Kidney (tissue), 14 donors: ENCODE data around the gene B4GALT3. TPM values are rescaled to one million over a fixed set of nuclear protein-coding genes. Genes with fewer than 3 reads are reported as not detected.

Experiments used
- DNase-seq, 5 donors: peaks; one replicate each; pipeline ENCODE4 v3.0.0-alpha.2; 2013 to 2020
- FAIRE-seq: peaks from 2 replicates; lab custom pipeline; 2012; peaks lifted over from hg19 to GRCh38; lab: Jason Lieb, UNC
- H3K27ac ChIP-seq, 2 donors: one replicate each; pipeline ENCODE4 v1.7.0; 2013; ENCODE audit warnings: low read depth in 2 of 2, low read length in 2 of 2, inconsistent platforms in 1 of 2
- H3K27me3 ChIP-seq: one replicate; pipeline ENCODE4 v1.7.1; 2013; ENCODE audit warnings: low read length, inconsistent platforms; ENCODE audit not compliant: control insufficient read depth, insufficient read depth
- H3K36me3 ChIP-seq, 3 donors: one replicate each; pipeline versions ENCODE4 v1.7.0 to v1.7.1; 2013; ENCODE audit warnings: low read length in 3 of 3, control low read depth in 1 of 3, inconsistent platforms in 1 of 3; ENCODE audit not compliant: insufficient read depth in 3 of 3, control insufficient read depth in 2 of 3
- H3K4me1 ChIP-seq, 3 donors: one replicate each; pipeline versions ENCODE4 v1.7.0 to v1.7.1; 2013; ENCODE audit warnings: low read length in 3 of 3, inconsistent platforms in 1 of 3, low read depth in 1 of 3; ENCODE audit not compliant: control insufficient read depth in 2 of 3, insufficient read depth in 2 of 3
- H3K4me3 ChIP-seq, 3 donors: one replicate each; pipeline versions ENCODE4 v1.7.0 to v1.8.1; 2013; ENCODE audit warnings: low read length in 3 of 3, control low read depth in 1 of 3, inconsistent platforms in 1 of 3
- H3K9ac ChIP-seq, 3 donors: one replicate each; pipeline versions ENCODE4 v1.7.0 to v1.7.1; 2013; ENCODE audit warnings: low read length in 3 of 3, control low read depth in 1 of 3, inconsistent platforms in 1 of 3
- H3K9me3 ChIP-seq, 3 donors: one replicate each; pipeline versions ENCODE4 v1.7.0 to v1.7.1; 2013; ENCODE audit warnings: low read length in 3 of 3, control low read depth in 1 of 3, inconsistent platforms in 1 of 3; ENCODE audit not compliant: control insufficient read depth in 2 of 3, insufficient read depth in 1 of 3
- CTCF ChIP-seq: IDR thresholded peaks from 3 replicates; pipeline ENCODE4 v1.5.1; 2012; ENCODE audit warnings: mild to moderate bottlenecking, moderate library complexity, borderline replicate concordance; ENCODE audit not compliant: insufficient read depth; ENCODE audit errors: extremely low read depth
- intact Hi-C: fragments of 100-400 bp; cut with DNase I; formaldehyde crosslinking; loops from one replicate; pipeline ENCODE4 v1.11.1; 2022
- polyA plus RNA-seq: library from polyadenylated mRNA; stranded (reverse); fragments of 350-450 nt; fragmentation: Illumina TruSeq; extraction: RNeasy Lipid Tissue Mini Kit (QIAGEN cat#74804); gene quantifications from one replicate; pipeline ENCODE4 v1.2.3, GENCODE V29; 2014; ENCODE audit warnings: low read depth, low replicate concordance; ENCODE audit not compliant: insufficient read depth
- total RNA-seq: library from RNA; stranded (reverse); fragmentation: NEBNext Ultra II Directional; extraction: Animal tissue kit (Norgen Biotek cat#: 25700); gene quantifications from one replicate; pipeline ENCODE4 v1.2.1, GENCODE V29; 2021
- donor health status: control.
- donor health status: control.
- donor health status: control.
- donor health status: control.
- donor health status: control.
- donor health status: DM: yes; HTN: yes; CAD: no.
- donor health status: Normal renal cell carcinoma (clear cell type).

Gene B4GALT3
- total and polyA plus RNA-seq, 2 donors from 2014 or later, result 22.9 to 33.5 TPM

GRCh38 chr1:161173711-161174110, 3.6 kb downstream of the B4GALT3 start:
- Histone ChIP-seq H3K9me3 (no peaks in the 10 kb centered on the region), H3K36me3 (peaks cover 11 to 62% (median 20%) of the 10 kb centered on the region in 3 donors), H3K27me3 (no peaks in the 10 kb centered on the region), H3K4me1 (peaks cover 0 to 21% (median 12%) of the 10 kb centered on the region in 3 donors), H3K27ac (peak overlapping the region in 1 of 2 donors; percentile 74), H3K4me3 (no peak overlapping the region), H3K9ac (no peak overlapping the region)
- intact Hi-C loops, result no loop called here
- no peak for TF ChIP-seq CTCF
- no peak for FAIRE-seq
- peak in 1 of 5 donors; percentile 38 for DNase-seq

- intact Hi-C loops, result no loop called here
- Histone ChIP-seq H3K9ac (peak overlapping the region in 2 of 3 donors; percentile 36 to 39), H3K27me3 (no peaks in the 10 kb centered on the region), H3K4me1 (peaks cover 0 to 20% (median 12%) of the 10 kb centered on the region in 3 donors), H3K4me3 (no peak overlapping the region), H3K27ac (peak overlapping the region; percentile 45 to 74), H3K36me3 (peaks cover 11 to 62% (median 20%) of the 10 kb centered on the region in 3 donors), H3K9me3 (no peaks in the 10 kb centered on the region)
- DNase-seq, result peak in 1 of 5 donors; percentile 79
- FAIRE-seq, result no peak
- TF ChIP-seq CTCF, result no peak
Observed at GRCh38 chr1:161172776-161173376, 4.4 kb downstream of the B4GALT3 start.

GRCh38 chr1:161172349-161172748, 5.0 kb downstream of the B4GALT3 start:
- H3K27me3 ChIP-seq, result no peaks in the 10 kb centered on the region
- peaks cover 0 to 15% (median 12%) of the 10 kb centered on the region in 3 donors for H3K4me1 ChIP-seq
- H3K9ac ChIP-seq, result no peak overlapping the region
- no peak for TF ChIP-seq CTCF
- intact Hi-C loops, result no loop called here
- H3K27ac ChIP-seq, result peak overlapping the region in 1 of 2 donors; percentile 49
- FAIRE-seq (no peak), DNase-seq (no peak)
- H3K4me3 ChIP-seq, result no peak overlapping the region
- no peaks in the 10 kb centered on the region for H3K9me3 ChIP-seq
- H3K36me3 ChIP-seq, result peaks cover 11 to 62% (median 20%) of the 10 kb centered on the region in 3 donors
